Duodenal mucosa (tissue), 2 donors: ENCODE data around the gene PCOLCE2.

Experiments
- H3K27ac ChIP-seq: one replicate; pipeline ENCODE4 v1.7.0; 2013; ENCODE audit warnings: low read depth, low read length
- H3K27me3 ChIP-seq, 2 donors: one replicate each; pipeline ENCODE4 v1.7.0; 2013; ENCODE audit warnings: low read length in 2 of 2, control low read depth in 1 of 2; ENCODE audit not compliant: insufficient read depth in 2 of 2, control insufficient read depth in 1 of 2
- H3K36me3 ChIP-seq, 2 donors: one replicate each; pipeline ENCODE4 v1.7.0; 2013; ENCODE audit warnings: low read length in 2 of 2, control low read depth in 1 of 2; ENCODE audit not compliant: insufficient read depth in 2 of 2, control insufficient read depth in 1 of 2
- H3K4me1 ChIP-seq, 2 donors: one replicate each; pipeline ENCODE4 v1.7.0; 2013; ENCODE audit warnings: low read length in 2 of 2, control low read depth in 1 of 2; ENCODE audit not compliant: insufficient read depth in 2 of 2, control insufficient read depth in 1 of 2
- H3K4me3 ChIP-seq, 2 donors: one replicate each; pipeline ENCODE4 v1.7.0; 2013; ENCODE audit warnings: low read length in 2 of 2, low read depth in 1 of 2
- H3K9ac ChIP-seq, 2 donors: one replicate each; pipeline ENCODE4 v1.7.0; 2013; ENCODE audit warnings: low read length in 2 of 2, low read depth in 1 of 2
- H3K9me3 ChIP-seq, 2 donors: one replicate each; pipeline ENCODE4 v1.7.0; 2013; ENCODE audit warnings: low read length in 2 of 2, control low read depth in 1 of 2; ENCODE audit not compliant: control insufficient read depth in 1 of 2

Gene PCOLCE2

GRCh38 chr3:142819179-142819578 is 69.7 kb downstream of the PCOLCE2 start:
- peaks cover 0 to 5% of the 10 kb centered on the region in 2 donors for H3K27me3 ChIP-seq
- no peak overlapping the region for H3K4me3 ChIP-seq
- H3K36me3 ChIP-seq: no peaks in the 10 kb centered on the region
- no peak overlapping the region for H3K27ac ChIP-seq
- no peaks in the 10 kb centered on the region for H3K9me3 ChIP-seq
- H3K4me1 ChIP-seq: no peaks in the 10 kb centered on the region
- H3K9ac ChIP-seq: no peak overlapping the region

GRCh38 chr3:142818651-142819050 is 70.2 kb downstream of the PCOLCE2 start:
- H3K36me3 ChIP-seq: no peaks in the 10 kb centered on the region
- H3K9me3 ChIP-seq: no peaks in the 10 kb centered on the region
- no peak overlapping the region for H3K4me3 ChIP-seq
- no peaks in the 10 kb centered on the region for H3K4me1 ChIP-seq
- H3K27me3 ChIP-seq: peaks cover 0 to 5% of the 10 kb centered on the region in 2 donors
- no peak overlapping the region for H3K27ac ChIP-seq
- H3K9ac ChIP-seq: no peak overlapping the region

- Histone ChIP-seq H3K27ac (no peak overlapping the region), H3K4me1 (no peaks in the 10 kb centered on the region), H3K36me3 (no peaks in the 10 kb centered on the region), H3K9ac (no peak overlapping the region), H3K27me3 (peaks cover 0 to 5% of the 10 kb centered on the region in 2 donors), H3K9me3 (no peaks in the 10 kb centered on the region), H3K4me3 (no peak overlapping the region)
These were observed 71.0 kb downstream of the PCOLCE2 start for GRCh38 chr3:142817897-142818296.

- Histone ChIP-seq H3K36me3 (no peaks in the 10 kb centered on the region), H3K4me1 (no peaks in the 10 kb centered on the region), H3K4me3 (no peak overlapping the region), H3K27me3 (peaks cover 0 to 5% of the 10 kb centered on the region in 2 donors), H3K27ac (no peak overlapping the region), H3K9me3 (no peaks in the 10 kb centered on the region), H3K9ac (no peak overlapping the region)
These were observed 71.5 kb downstream of the PCOLCE2 start for GRCh38 chr3:142817356-142817755.

- Histone ChIP-seq H3K4me1 (no peaks in the 10 kb centered on the region), H3K9me3 (no peaks in the 10 kb centered on the region), H3K36me3 (no peaks in the 10 kb centered on the region), H3K9ac (no peak overlapping the region), H3K27ac (no peak overlapping the region), H3K27me3 (peaks cover 0 to 5% of the 10 kb centered on the region in 2 donors), H3K4me3 (no peak overlapping the region)
These were observed 73.1 kb downstream of the PCOLCE2 start for GRCh38 chr3:142815803-142816202.

GRCh38 chr3:142809259-142809658 is 79.6 kb downstream of the PCOLCE2 start:
- no peaks in the 10 kb centered on the region for H3K36me3 ChIP-seq

GRCh38 chr3:142808103-142808917 is 80.6 kb downstream of the PCOLCE2 start:
- Histone ChIP-seq H3K4me3 (no peak overlapping the region), H3K36me3 (no peaks in the 10 kb centered on the region), H3K9me3 (no peaks in the 10 kb centered on the region), H3K4me1 (no peaks in the 10 kb centered on the region), H3K27ac (no peak overlapping the region), H3K27me3 (no peaks in the 10 kb centered on the region), H3K9ac (no peak overlapping the region)

More at GRCh38 chr3:142809259-142809658, 79.6 kb downstream of the PCOLCE2 start:
- Histone ChIP-seq H3K4me3 (no peak overlapping the region), H3K9ac (no peak overlapping the region), H3K27ac (no peak overlapping the region), H3K27me3 (no peaks in the 10 kb centered on the region), H3K4me1 (no peaks in the 10 kb centered on the region), H3K9me3 (no peaks in the 10 kb centered on the region)

- H3K9ac ChIP-seq: no peak overlapping the region
- H3K4me3 ChIP-seq: no peak overlapping the region
- no peaks in the 10 kb centered on the region for H3K9me3 ChIP-seq
- H3K36me3 ChIP-seq: no peaks in the 10 kb centered on the region
- H3K27me3 ChIP-seq: no peaks in the 10 kb centered on the region
- H3K27ac ChIP-seq: no peak overlapping the region
- no peaks in the 10 kb centered on the region for H3K4me1 ChIP-seq
These were observed 86.0 kb downstream of the PCOLCE2 start for GRCh38 chr3:142802891-142803290.

GRCh38 chr3:142801746-142802145 is 87.1 kb downstream of the PCOLCE2 start:
- Histone ChIP-seq H3K4me1 (no peaks in the 10 kb centered on the region), H3K27ac (no peak overlapping the region), H3K4me3 (no peak overlapping the region), H3K9me3 (no peaks in the 10 kb centered on the region), H3K36me3 (no peaks in the 10 kb centered on the region), H3K9ac (no peak overlapping the region), H3K27me3 (no peaks in the 10 kb centered on the region)

GRCh38 chr3:142796823-142797222 is 92.1 kb downstream of the PCOLCE2 start:
- no peak overlapping the region for H3K27ac ChIP-seq
- no peaks in the 10 kb centered on the region for H3K36me3 ChIP-seq
- H3K4me1 ChIP-seq: no peaks in the 10 kb centered on the region
- no peaks in the 10 kb centered on the region for H3K9me3 ChIP-seq
- H3K4me3 ChIP-seq: no peak overlapping the region
- H3K27me3 ChIP-seq: no peaks in the 10 kb centered on the region
- H3K9ac ChIP-seq: no peak overlapping the region
